GM18505 (cell line): ENCODE measurements around the gene PPP3CA.
A peak's percentile ranks its signal among the peaks of the same experiment; 100 is the strongest.
"Not testable (repeated sequence)": the region's sequence is repeated elsewhere in the genome, so short reads cannot be mapped to it uniquely, and the experiment has no call there.

Experiments
- ATAC-seq: cut with Tn5 transposase; IDR thresholded peaks from one replicate; pipeline ENCODE4 v1.9.1; 2021; ENCODE audit not compliant: unreplicated experiment
- POLR2A ChIP-seq: IDR thresholded peaks from 4 replicates; pipeline ENCODE4 v1.6.1; 2011; ENCODE audit warnings: borderline replicate concordance; ENCODE audit not compliant: insufficient read depth, insufficient read length; ENCODE audit errors: extremely low read depth

PPP3CA gene

GRCh38 chr4:101152521-101152920 is 194.8 kb downstream of the PPP3CA start:
- TF ChIP-seq POLR2A = no peak
- no peak for ATAC-seq

- no peak for TF ChIP-seq POLR2A
- ATAC-seq = no peak
Observed at GRCh38 chr4:101148551-101148950, 198.8 kb downstream of the PPP3CA start.

GRCh38 chr4:101147283-101147682 is 200.0 kb downstream of the PPP3CA start:
- TF ChIP-seq POLR2A = no peak
- no peak for ATAC-seq

GRCh38 chr4:101145021-101145420 is 202.3 kb downstream of the PPP3CA start:
- no peak for TF ChIP-seq POLR2A
- no peak for ATAC-seq

- no peak for TF ChIP-seq POLR2A
- no peak for ATAC-seq
Observed at GRCh38 chr4:101142259-101142658, 205.1 kb downstream of the PPP3CA start.

- TF ChIP-seq POLR2A = no peak
- ATAC-seq = no peak
Observed at GRCh38 chr4:101141855-101142254, 205.5 kb downstream of the PPP3CA start.

- no peak for ATAC-seq
- TF ChIP-seq POLR2A = no peak
Observed at GRCh38 chr4:101141230-101141629, 206.1 kb downstream of the PPP3CA start.

- TF ChIP-seq POLR2A = no peak
- no peak for ATAC-seq
Observed at GRCh38 chr4:101140228-101140627, 207.1 kb downstream of the PPP3CA start.

- ATAC-seq = no peak
- no peak for TF ChIP-seq POLR2A
Observed at GRCh38 chr4:101136373-101137370, 210.7 kb downstream of the PPP3CA start.

GRCh38 chr4:101135371-101136010 is 211.8 kb downstream of the PPP3CA start:
- ATAC-seq = peak; percentile 66
- no peak for TF ChIP-seq POLR2A

GRCh38 chr4:101131058-101131457 is 216.3 kb downstream of the PPP3CA start:
- ATAC-seq = not testable (repeated sequence)

- ATAC-seq = not testable (repeated sequence)
Observed at GRCh38 chr4:101128898-101129297, 218.4 kb downstream of the PPP3CA start.

- ATAC-seq = no peak
- TF ChIP-seq POLR2A = no peak
Observed at GRCh38 chr4:101128473-101128872, 218.9 kb downstream of the PPP3CA start.

- no peak for ATAC-seq
Observed at GRCh38 chr4:101127176-101127790, 220.0 kb downstream of the PPP3CA start.

More at GRCh38 chr4:101127176-101127790, 220.0 kb downstream of the PPP3CA start:
- no peak for TF ChIP-seq POLR2A
